ENCODE measurements around the gene ZNF750. TPM values are rescaled to one million over a fixed set of nuclear protein-coding genes. Genes with fewer than 3 reads are reported as not detected.

ZNF750 gene
- total and polyA plus RNA-seq, 8 donors = 9.5 TPM; not detected in 7

DNA sequence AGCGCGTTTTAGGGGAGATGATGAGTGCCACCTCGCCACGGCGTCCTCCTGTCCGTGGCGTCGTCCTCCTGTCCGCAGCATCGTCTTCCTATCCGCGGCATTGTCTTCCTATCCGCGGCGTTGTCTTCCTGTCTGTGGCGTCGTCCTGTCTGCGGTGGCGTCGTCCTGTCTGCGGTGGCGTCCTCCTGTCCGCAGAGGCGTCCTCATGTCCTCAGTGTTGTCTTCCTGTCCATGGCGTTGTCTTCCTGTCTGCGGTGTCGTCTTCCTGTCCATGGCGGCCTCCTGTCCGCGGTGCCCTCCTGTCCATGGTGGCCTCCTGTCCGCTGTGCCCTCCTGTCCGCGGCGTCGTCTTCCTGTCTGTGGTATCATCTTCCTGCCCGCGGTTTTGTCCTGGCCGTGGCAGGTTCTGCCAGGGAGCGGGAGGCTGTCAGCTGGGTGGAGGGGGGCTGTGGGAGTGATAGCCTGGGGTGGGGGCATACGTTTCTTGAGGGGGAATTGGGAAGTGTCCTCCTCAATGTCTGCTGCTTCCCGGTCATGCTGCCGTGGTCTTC, 57.1 kb downstream of the ZNF750 start:
- intact Hi-C loops (cut with DNase I; ENCODE audit: low total_unique reads) = loop anchor here (5.0 kb wide), 1 partner anchor 130 kb away; no protein-coding TSS in a partner anchor
- peaks cover 0 to 15% (median 2%) of the 10 kb centered on the region in 4 donors for H3K4me1 ChIP-seq
- no peaks in the 10 kb centered on the region for H3K27me3 ChIP-seq
- no peak overlapping the region for H3K4me3 ChIP-seq
- WGBS, 5 donors = 74 to 89% (median 87%) methylated on average over 40 to 42 of the region's 42 CpGs
- peak overlapping the region in 3 of 5 donors; percentile 37 to 46 (median 41) for H3K27ac ChIP-seq
- DNase-seq = no peak
- TF ChIP-seq, protein P1, sequence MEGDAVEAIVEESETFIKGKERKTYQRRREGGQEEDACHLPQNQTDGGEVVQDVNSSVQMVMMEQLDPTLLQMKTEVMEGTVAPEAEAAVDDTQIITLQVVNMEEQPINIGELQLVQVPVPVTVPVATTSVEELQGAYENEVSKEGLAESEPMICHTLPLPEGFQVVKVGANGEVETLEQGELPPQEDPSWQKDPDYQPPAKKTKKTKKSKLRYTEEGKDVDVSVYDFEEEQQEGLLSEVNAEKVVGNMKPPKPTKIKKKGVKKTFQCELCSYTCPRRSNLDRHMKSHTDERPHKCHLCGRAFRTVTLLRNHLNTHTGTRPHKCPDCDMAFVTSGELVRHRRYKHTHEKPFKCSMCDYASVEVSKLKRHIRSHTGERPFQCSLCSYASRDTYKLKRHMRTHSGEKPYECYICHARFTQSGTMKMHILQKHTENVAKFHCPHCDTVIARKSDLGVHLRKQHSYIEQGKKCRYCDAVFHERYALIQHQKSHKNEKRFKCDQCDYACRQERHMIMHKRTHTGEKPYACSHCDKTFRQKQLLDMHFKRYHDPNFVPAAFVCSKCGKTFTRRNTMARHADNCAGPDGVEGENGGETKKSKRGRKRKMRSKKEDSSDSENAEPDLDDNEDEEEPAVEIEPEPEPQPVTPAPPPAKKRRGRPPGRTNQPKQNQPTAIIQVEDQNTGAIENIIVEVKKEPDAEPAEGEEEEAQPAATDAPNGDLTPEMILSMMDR (IDR thresholded peaks at IDR 0.05) = no peak
- no peak for TF ChIP-seq POLR2AphosphoS5 (IDR thresholded peaks at IDR 0.05)
- TF ChIP-seq POLR2A (IDR thresholded peaks at IDR 0.05) = no peak
- no peak for TF ChIP-seq EP300 (IDR thresholded peaks at IDR 0.05)
- no peaks in the 10 kb centered on the region for H3K9me3 ChIP-seq
- H3K36me3 ChIP-seq = peaks cover 13 to 33% (median 32%) of the 10 kb centered on the region in 4 donors

DNA sequence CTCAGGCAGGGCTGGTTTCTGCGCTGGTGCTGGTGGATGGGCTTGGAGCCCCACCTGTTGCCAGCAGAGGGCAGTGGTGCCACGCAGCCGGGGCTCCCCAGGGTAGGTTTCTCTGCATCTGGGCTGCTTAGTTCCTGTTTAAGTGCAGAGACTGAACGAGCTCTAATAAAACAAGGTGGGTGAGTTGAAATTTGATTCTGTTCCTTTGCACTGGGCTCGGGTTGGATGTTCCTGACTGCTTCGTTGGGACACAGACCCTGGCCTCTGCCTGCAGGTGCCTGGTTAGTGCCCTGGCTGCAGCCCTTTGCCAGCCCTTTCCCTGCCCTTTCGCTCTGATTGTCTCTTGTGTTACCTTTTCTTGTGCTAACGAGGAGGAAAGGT, 57.9 kb downstream of the ZNF750 start:
- intact Hi-C loops (cut with DNase I; ENCODE audit: low total_unique reads) = loop anchor here (5.0 kb wide), 1 partner anchor 130 kb away; no protein-coding TSS in a partner anchor
- peak overlapping the region in 3 of 5 donors; percentile 37 to 46 (median 41) for H3K27ac ChIP-seq
- H3K4me3 ChIP-seq = no peak overlapping the region
- peaks cover 13 to 33% (median 32%) of the 10 kb centered on the region in 4 donors for H3K36me3 ChIP-seq
- 14 to 22% (median 19%) methylated on average over 7 to 8 of the region's 8 CpGs for WGBS, 5 donors
- TF ChIP-seq POLR2A (IDR thresholded peaks at IDR 0.05) (no peak), EP300 (IDR thresholded peaks at IDR 0.05) (no peak), POLR2AphosphoS5 (IDR thresholded peaks at IDR 0.05) (peak in 1 of 3 donors; percentile 50)
- TF ChIP-seq, protein P1 (IDR thresholded peaks at IDR 0.05) = peak in 5 of 7 experiments; percentile 83 to 96 (median 93)
- H3K4me1 ChIP-seq = peaks cover 0 to 15% (median 2%) of the 10 kb centered on the region in 4 donors
- no peaks in the 10 kb centered on the region for H3K27me3 ChIP-seq
- DNase-seq = peak; percentile 89 to 94
- no peaks in the 10 kb centered on the region for H3K9me3 ChIP-seq

DNA sequence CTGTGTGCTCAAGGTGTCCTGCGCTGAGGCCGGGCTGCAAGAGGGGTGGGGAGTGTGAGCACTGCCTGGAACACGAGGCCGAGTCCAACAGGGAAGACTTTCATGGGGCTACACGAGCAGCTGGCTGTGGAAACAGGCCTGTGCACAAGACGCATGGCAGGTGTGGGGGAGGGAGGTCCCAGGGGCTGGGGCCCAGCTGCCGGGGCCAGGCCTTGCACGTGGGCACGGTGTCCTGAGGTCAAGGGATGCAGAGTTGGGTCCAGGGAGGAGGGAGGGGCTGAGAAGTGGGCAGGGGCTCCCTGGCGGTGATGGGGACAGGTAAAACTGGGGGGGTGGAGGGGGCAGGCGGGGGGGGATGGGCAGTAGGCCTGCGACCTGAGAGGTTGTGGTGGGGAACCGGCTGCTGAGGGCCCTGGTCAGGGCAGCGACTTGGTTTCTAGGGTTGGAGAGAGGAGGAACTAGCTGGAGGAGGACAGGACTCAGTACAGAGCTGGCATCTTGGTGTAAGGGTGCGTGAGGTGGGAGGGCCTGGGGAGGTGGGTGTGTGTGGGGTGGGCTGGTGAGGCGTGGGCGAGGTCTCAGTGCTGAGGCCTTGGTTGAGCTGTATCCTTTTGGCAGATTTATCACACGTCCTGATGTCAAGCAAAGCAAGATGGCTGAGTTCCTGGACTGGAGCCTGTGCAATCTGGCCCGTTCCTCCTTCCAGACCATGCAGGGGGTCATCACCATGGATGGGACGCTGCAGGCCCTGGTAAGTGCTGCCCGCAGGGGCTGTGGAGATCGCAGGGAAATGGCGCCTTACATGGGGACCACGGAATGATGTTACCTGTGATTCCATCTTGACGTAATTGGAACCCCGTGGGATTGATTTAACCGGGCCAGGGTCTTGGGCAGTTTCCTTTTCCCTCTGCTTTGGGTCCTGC, 58.6 kb downstream of the ZNF750 start:
- TF ChIP-seq EP300 (IDR thresholded peaks at IDR 0.05) = no peak
- TF ChIP-seq, protein P1 (IDR thresholded peaks at IDR 0.05) = no peak
- no peak for TF ChIP-seq POLR2A (IDR thresholded peaks at IDR 0.05)
- peaks cover 13 to 39% (median 37%) of the 10 kb centered on the region in 4 donors for H3K36me3 ChIP-seq
- H3K27ac ChIP-seq = no peak overlapping the region
- intact Hi-C loops (cut with DNase I; ENCODE audit: low total_unique reads) = loop anchor here (5.0 kb wide), 1 partner anchor 131 kb away; no protein-coding TSS in a partner anchor
- no peaks in the 10 kb centered on the region for H3K9me3 ChIP-seq
- no peaks in the 10 kb centered on the region for H3K27me3 ChIP-seq
- WGBS, 5 donors = 77 to 83% (median 80%) methylated on average over 26 to 27 of the region's 27 CpGs
- no peak overlapping the region for H3K4me3 ChIP-seq
- no peak for DNase-seq
- peaks cover 0 to 15% (median 2%) of the 10 kb centered on the region in 4 donors for H3K4me1 ChIP-seq

DNA sequence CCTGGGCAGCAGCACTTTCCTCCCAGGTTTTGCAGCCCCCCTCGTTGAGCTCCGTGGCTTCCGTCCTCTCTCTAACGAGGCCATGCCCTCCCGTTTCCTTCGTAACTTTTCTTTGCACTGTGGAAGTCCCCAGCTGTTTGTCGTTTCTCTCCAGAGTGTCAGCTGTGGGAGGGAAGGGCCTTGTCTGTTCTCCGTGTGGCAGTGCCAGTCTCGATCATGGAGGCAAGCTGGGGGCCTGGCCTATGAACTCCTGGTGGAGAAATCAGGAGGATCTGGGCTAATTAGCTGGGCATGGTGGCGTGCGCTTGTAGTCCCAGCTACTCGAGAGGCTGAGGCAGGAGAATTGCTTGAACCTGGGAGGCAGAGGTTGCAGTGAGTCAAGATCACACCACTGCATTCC, 59.6 kb downstream of the ZNF750 start:
- no peak for DNase-seq
- Histone ChIP-seq H3K4me1 (peaks cover 0 to 19% (median 4%) of the 10 kb centered on the region in 4 donors), H3K36me3 (peaks cover 13 to 40% (median 39%) of the 10 kb centered on the region in 4 donors), H3K9me3 (no peaks in the 10 kb centered on the region), H3K27me3 (no peaks in the 10 kb centered on the region), H3K4me3 (no peak overlapping the region), H3K27ac (no peak overlapping the region)
- 80 to 85% (median 82%) methylated on average over 12 of the region's 12 CpGs for WGBS, 5 donors
- TF ChIP-seq POLR2A (IDR thresholded peaks at IDR 0.05) (no peak), POLR2AphosphoS5 (IDR thresholded peaks at IDR 0.05) (no peak), EP300 (IDR thresholded peaks at IDR 0.05) (no peak)
- TF ChIP-seq, protein P1 (IDR thresholded peaks at IDR 0.05) = no peak
- intact Hi-C loops (cut with DNase I; ENCODE audit: low total_unique reads) = loop anchor here (5.0 kb wide), 1 partner anchor 132 kb away; no protein-coding TSS in a partner anchor
